ENCODE data around the gene C8B.

Gene C8B

DNA sequence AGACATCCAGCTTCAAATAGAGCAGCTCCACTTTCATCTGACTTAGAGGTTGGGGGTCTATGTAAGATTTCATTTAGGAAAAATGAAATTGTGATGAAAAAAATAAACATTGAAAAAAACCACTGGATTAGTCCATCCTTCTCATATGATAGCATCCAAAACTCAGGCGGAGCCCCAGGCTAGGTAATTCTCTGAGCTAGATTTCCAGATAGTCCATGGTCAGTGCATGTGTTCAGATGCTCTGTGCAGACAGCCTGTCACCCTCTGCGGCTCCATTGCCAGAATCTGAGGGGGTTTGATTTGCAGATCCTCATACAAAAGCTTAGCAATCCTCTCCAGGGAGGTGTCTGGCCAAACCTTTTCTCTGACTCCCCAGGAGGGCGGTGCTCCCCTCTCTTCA is 49.2 kb downstream of the C8B start:
- TF ChIP-seq, protein P1, sequence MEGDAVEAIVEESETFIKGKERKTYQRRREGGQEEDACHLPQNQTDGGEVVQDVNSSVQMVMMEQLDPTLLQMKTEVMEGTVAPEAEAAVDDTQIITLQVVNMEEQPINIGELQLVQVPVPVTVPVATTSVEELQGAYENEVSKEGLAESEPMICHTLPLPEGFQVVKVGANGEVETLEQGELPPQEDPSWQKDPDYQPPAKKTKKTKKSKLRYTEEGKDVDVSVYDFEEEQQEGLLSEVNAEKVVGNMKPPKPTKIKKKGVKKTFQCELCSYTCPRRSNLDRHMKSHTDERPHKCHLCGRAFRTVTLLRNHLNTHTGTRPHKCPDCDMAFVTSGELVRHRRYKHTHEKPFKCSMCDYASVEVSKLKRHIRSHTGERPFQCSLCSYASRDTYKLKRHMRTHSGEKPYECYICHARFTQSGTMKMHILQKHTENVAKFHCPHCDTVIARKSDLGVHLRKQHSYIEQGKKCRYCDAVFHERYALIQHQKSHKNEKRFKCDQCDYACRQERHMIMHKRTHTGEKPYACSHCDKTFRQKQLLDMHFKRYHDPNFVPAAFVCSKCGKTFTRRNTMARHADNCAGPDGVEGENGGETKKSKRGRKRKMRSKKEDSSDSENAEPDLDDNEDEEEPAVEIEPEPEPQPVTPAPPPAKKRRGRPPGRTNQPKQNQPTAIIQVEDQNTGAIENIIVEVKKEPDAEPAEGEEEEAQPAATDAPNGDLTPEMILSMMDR (IDR thresholded peaks at IDR 0.05; ENCODE audit: insufficient read depth, missing control alignments), result no peak
- FAIRE-seq, result no peak
- no peak for DNase-seq (ENCODE audit: insufficient read length, low spot score)

DNA sequence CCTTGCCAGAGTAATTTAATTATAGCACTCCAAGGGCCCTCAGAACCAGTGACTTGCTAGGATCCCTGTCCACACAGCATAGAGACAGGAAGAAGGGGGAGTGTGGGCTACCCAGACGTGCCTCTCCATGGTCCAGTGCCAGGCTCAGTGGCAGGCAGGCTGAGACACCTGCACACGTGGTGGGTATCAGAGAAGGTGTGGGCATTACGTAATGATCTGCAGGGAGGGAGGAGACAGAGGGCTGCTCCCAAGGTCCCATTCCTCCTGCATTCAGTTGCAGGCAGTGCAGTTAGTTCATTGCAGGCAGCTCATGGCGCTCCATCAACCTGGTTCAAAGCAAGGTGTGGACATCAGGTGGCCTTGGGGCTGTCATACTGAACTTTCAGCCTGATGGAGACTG is 49.9 kb downstream of the C8B start:
- DNase-seq (ENCODE audit: insufficient read length, low spot score) (no peak), FAIRE-seq (no peak)
- TF ChIP-seq, protein P1 (IDR thresholded peaks at IDR 0.05; ENCODE audit: insufficient read depth, missing control alignments), result no peak

DNA sequence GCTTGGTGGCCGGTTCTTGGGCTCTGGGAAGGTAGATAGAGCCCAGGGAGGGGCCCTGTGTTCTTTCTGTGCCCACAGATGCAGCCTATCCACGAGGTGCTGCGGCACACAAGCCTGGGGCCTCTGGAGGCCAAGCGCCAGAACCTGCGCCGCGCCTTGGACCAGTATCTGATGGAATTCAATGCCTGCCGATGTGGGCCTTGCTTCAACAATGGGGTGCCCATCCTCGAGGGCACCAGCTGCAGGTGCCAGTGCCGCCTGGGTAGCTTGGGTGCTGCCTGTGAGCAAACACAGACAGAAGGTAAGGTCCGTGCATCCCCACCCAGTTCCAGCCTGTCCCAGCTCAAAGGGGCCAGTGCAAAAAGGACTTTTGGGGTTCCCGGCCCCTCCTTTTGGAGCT is 53.5 kb downstream of the C8B start:
- FAIRE-seq (no peak), DNase-seq (ENCODE audit: insufficient read length, low spot score) (no peak)
- TF ChIP-seq, protein P1 (IDR thresholded peaks at IDR 0.05; ENCODE audit: insufficient read depth, missing control alignments), result no peak

DNA sequence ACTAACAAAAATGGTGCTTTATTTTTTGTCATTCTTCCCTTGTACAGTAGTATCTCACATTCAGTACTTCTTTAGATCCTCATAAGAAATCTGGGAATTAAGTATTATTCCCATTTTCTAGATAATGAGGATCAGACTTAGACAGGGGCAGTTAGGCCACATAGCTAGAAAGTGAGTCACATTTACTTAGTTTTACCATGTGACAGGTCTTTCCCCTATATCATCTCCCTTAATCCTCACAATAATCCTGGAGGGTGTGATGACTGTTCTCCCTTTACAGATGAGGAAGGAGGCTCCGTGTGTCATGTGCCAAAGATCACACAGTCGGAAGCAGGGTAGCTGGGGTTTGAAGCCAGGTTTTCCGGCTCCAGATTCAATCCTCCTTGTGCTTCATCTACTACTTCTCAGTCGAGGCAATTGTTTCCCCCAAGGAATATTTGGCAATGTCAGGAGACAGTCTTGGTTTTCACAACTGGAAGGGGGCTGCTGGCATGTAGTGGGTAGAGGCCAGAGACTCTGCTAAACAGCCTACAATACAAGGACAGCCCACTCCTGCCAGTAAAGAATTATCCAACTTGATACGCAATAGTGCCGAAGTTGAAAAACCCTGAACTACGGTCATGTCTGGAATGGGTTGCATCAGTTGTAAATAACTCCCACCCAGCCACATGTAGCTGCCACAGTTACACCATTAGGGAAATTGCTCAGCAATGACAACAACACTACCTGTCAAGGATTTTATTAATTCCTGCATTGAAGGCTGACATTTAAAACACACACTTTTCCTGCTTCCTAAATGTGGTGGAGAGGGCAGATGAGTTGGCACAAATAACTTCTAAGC is 54.5 kb downstream of the C8B start:
- no peak for DNase-seq (ENCODE audit: insufficient read length, low spot score)
- FAIRE-seq, result peak; percentile 11
- TF ChIP-seq, protein P1 (IDR thresholded peaks at IDR 0.05; ENCODE audit: insufficient read depth, missing control alignments), result no peak

DNA sequence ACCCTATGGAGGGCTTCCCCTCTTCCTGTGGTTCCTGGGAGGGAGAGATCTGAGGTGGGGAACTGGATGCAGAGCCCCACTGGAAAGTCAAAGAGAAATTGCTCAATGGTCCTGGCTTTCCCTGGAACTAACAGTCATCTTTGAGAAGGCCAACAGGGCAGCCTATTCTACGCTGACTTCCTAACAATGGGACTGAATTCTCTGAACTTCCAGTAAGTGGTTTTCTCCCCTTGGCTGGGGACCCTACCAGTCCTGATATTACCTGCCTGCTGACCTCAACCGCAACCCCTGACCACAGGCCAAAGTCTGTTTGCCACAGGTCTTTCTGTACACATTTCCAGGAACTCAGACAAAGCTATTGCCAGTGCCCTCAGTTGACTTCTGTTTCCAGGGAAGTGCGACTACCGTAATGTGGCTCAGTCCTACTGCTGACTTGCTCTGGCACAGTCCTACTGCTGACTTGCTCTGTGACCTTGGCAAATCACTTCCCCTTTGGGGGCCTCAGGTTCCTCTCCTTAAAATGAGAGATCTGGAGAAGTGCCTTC is 55.3 kb downstream of the C8B start:
- DNase-seq (ENCODE audit: insufficient read length, low spot score) (no peak), FAIRE-seq (no peak)
- TF ChIP-seq, protein P1 (IDR thresholded peaks at IDR 0.05; ENCODE audit: insufficient read depth, missing control alignments), result no peak

DNA sequence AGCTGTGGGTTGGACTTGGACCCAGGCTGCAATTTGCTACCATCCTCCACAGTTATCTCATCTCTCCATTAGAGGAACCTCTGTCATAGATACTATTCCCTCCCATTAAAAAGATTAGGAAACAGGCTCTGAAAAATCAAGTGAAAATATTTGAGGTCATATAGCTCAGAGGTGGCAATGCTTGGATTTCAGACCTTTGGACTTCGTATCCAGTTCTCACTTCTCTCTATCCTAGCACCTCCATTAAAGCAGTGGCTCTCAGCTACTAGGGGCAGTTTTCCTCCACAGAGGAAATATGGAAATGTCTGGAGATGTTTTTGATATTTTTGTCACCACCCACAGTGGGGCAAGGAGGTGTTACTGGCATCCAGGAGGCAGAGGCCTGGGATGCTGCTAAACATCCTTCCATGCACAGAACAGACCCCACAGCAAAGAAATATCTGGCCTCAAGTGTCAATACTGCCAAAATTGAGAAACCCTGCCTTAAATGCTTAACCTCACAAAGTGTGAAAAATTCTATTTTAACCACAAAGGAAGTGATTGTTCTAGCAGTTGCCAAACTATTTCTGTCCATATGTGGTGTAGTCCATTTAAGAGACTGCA is 57.1 kb downstream of the C8B start:
- FAIRE-seq (no peak), DNase-seq (ENCODE audit: insufficient read length, low spot score) (no peak)
- TF ChIP-seq, protein P1 (IDR thresholded peaks at IDR 0.05; ENCODE audit: insufficient read depth, missing control alignments), result no peak

DNA sequence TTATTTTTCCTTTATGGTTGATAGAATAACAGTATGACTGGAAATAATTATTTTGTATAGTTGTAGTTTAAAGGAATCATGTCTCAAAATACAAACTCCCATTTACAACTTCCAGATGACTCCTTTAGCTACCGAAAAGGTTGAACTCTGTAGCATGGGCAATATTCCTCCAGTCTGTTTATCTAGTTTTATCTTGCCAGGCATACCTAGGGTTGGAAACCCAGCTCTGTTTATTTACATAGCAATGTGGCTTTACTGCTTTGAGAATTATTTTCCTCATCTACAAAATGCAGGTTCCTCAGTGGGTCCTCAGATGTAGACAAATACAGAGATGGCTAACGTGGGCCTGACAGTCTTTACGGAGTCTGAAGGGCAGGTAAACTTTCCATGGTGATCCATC is 60.1 kb downstream of the C8B start:
- TF ChIP-seq, protein P1 (IDR thresholded peaks at IDR 0.05; ENCODE audit: insufficient read depth, missing control alignments), result no peak
- DNase-seq (ENCODE audit: insufficient read length, low spot score) (no peak), FAIRE-seq (no peak)
